Measurements from ENCODE around the gene LMO3. TPM values are rescaled to one million over a fixed set of nuclear protein-coding genes. Genes with fewer than 3 reads are reported as not detected.

Gene LMO3
- total and polyA plus RNA-seq, 2 of the 4 experiments (the other 2 are of a cell fraction) = 0.54 to 0.84 TPM

DNA sequence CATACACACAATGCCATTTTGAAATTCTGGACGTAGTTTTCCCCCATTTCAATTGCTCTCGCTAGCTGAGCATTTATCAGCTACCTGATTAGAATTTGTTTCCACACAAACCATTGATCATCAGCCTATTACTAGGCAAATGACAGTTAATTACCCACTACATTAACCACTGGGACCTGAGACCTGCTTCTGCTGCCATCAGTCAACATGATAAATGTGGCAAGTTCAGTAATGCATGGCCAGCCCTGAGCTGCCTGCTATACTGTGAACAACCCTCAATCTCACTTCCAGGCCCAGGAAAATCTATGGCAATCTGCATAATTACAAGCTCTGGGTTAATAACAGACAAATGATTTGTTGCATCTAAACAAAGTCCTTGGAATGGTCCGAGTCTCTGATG is 43.5 kb downstream of the LMO3 start:
- H3K4me3 ChIP-seq (ENCODE audit: insufficient read depth, low read depth, low read length) = no peak overlapping the region
- in situ Hi-C loops (cut with MboI; ENCODE audit: low sequenced_read_pairs) = no loop called here
- H3K4me2 ChIP-seq (ENCODE audit: low read depth, low read length) = no peak overlapping the region
- ChIA-PET POLR2A (ENCODE audit: unreplicated experiment) (no interaction called here), CTCF (no interaction called here)
- dilution Hi-C loops (cut with HindIII; ENCODE audit: low sequenced_read_pairs, unreplicated experiment) = no loop called here
- no peak overlapping the region for H4K8ac ChIP-seq (ENCODE audit: low read depth in 2 of 2, low read length in 2 of 2)
- no peak overlapping the region for H3K23ac ChIP-seq (ENCODE audit: low read depth, low read length)
- no peak overlapping the region for H2AK9ac ChIP-seq (replicated peaks; ENCODE audit: low read depth, low read length, poor library complexity)
- no peak overlapping the region for H3K27ac ChIP-seq (ENCODE audit: insufficient read depth, low read length)
- no peak overlapping the region for H2BK20ac ChIP-seq (ENCODE audit: low read depth, low read length)
- no peak overlapping the region for H2BK120ac ChIP-seq (ENCODE audit: low read depth, low read length)
- H3K27me3 ChIP-seq (ENCODE audit: control insufficient read depth, insufficient read depth, low read length) = no peaks in the 10 kb centered on the region
- no peak overlapping the region for H2AFZ ChIP-seq (replicated peaks; ENCODE audit: low read length, poor library complexity)
- TF ChIP-seq MXI1 (IDR thresholded peaks at IDR 0.05; ENCODE audit: borderline replicate concordance, low read depth, low read length) (no peak), BHLHE40 (IDR thresholded peaks at IDR 0.05; ENCODE audit: low read depth, low read length) (no peak), RFX5 (IDR thresholded peaks at IDR 0.05; ENCODE audit: low read depth, low read length) (no peak)
- H3K9me3 ChIP-seq (ENCODE audit: control insufficient read depth, insufficient read depth, low read length) = no peaks in the 10 kb centered on the region
- H2BK5ac ChIP-seq (ENCODE audit: low read depth, low read length, poor library complexity, severe bottlenecking) = no peak overlapping the region
- H3K36me3 ChIP-seq (ENCODE audit: control insufficient read depth, insufficient read depth, low read length) = no peaks in the 10 kb centered on the region
- intact Hi-C loops (cut with micrococcal nuclease) = no loop called here
- no peak overlapping the region for H3K56ac ChIP-seq (ENCODE audit: extremely low read depth, insufficient read depth, low read length)
- DNase-seq = no peak
- H2AK5ac ChIP-seq (ENCODE audit: low read depth, low read length) = no peak overlapping the region
- no peak overlapping the region for H3K4ac ChIP-seq (ENCODE audit: low read depth, low read length)
- no peaks in the 10 kb centered on the region for H3K9me1 ChIP-seq (ENCODE audit: insufficient read depth, low read length)
- no TSS peak for BruUV-seq (replicated peaks)
- whole genome bisulfite sequencing, 2 experiments (ENCODE audit: extremely low coverage in 2 of 2, insufficient read length in 1 of 2) = 86% methylated on average over 1 of the region's 3 CpGs; no CpG with 5 or more reads in 1 of the 2 experiments
- H4K5ac ChIP-seq (ENCODE audit: low read depth, low read length) = no peak overlapping the region
- H3K18ac ChIP-seq (ENCODE audit: low read depth, low read length) = no peak overlapping the region
- no peaks in the 10 kb centered on the region for H3K4me1 ChIP-seq (ENCODE audit: control insufficient read depth, insufficient read depth, low read length)
- no peak overlapping the region for H4K91ac ChIP-seq (ENCODE audit: insufficient read depth, low read depth, low read length)
- no peak overlapping the region for H3K9ac ChIP-seq (ENCODE audit: low read depth, low read length)
- no peaks in the 10 kb centered on the region for H3K79me1 ChIP-seq (ENCODE audit: low read depth in 1 of 2, low read length in 2 of 2)
- no peak overlapping the region for H2BK15ac ChIP-seq (ENCODE audit: low read depth, low read length)
- H4K20me1 ChIP-seq (ENCODE audit: insufficient read depth, low read length) = no peaks in the 10 kb centered on the region
- H3K14ac ChIP-seq (replicated peaks; ENCODE audit: low read depth, low read length) = no peak overlapping the region
- ATAC-seq (ENCODE audit: low read depth) = no peak
